HG02943 (cell line): ENCODE data around the gene MRPS11.
A peak's percentile ranks its signal among the peaks of the same experiment; 100 is the strongest.
"Not testable (repeated sequence)": the region's sequence is repeated elsewhere in the genome, so short reads cannot be mapped to it uniquely, and the experiment has no call there.

Experiments used
- ATAC-seq: cut with Tn5 transposase; IDR thresholded peaks from one replicate; pipeline ENCODE4 v1.9.1; 2021; ENCODE audit warnings: mild to moderate bottlenecking, low read depth, moderate library complexity; ENCODE audit not compliant: unreplicated experiment

The MRPS11 gene

GRCh38 chr15:88467073-88467934 is at the start of gene MRPS11, which contains the start of gene MRPL46:
TSS of gene MRPS11 (plus strand) at chr15:88467708. CDS start at chr15:88467718, 10 bp downstream.
TSS of gene MRPL46 (minus strand) at chr15:88467388. CDS start at chr15:88467377, 11 bp downstream.
- ATAC-seq: peak; percentile 85

DNA sequence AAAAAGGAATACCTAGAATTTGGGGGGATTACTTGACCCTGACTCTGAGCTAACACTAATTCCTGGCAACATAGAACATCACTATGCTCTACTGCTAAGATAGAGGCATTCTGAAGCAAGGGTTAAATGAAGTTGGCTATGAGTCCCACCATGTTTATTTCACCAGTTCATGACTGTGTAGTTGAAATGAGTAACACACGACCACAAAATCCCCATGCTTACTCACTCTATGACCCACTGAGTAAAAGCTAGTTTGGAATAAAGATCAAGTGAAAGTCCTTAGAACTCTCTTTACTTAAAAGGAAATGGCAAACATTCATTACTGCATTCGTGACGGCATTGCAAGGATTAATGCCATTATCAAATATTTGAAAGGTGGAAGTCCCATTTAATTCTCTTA is 47.7 kb upstream of the MRPS11 start:
- no peak for ATAC-seq

GRCh38 chr15:88423331-88423730 is 44.2 kb upstream of the MRPS11 start:
- ATAC-seq: no peak

DNA sequence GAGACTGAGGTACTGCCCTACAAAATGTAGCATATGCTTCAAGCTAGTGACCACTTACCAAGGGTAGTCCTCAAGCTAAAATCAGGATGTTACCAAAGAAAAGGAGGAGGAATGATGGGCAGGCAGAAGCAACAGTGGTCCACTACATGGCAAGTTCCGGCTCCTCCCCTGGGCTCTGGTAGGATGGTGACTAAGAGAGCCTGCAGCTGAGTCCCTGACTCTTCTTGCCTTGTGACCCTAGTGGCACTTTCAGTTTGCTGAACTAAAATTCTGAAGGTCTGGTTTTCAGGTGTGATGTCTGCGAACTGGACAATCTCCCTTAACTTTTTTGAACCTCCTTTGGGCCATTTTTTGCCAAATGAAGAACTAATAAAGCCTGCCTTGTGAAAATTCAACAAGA is 41.2 kb upstream of the MRPS11 start:
- no peak for ATAC-seq

DNA sequence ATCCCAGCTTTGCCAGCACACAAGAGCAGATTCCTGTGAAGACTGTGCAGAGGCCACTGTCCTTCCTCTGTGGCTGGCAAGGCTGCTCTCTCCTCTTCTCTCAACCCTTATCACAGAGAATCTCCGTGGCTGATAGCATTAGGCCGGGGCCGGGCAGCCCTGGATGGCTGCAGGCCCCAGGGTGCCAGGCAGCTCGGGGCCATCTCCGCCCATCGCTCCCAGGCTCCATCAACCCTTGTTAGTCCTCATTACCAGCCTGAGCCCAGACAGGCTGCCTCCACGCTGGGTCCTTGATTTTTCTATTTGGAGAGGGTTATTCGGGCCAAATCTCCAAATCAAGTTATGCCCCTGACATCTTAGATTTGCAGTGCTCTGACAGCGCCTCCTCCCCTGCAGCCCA is 39.5 kb upstream of the MRPS11 start:
- ATAC-seq: no peak

GRCh38 chr15:88428805-88429605 is 38.5 kb upstream of the MRPS11 start:
- ATAC-seq: no peak

GRCh38 chr15:88430051-88430450 is 37.5 kb upstream of the MRPS11 start:
- no peak for ATAC-seq

DNA sequence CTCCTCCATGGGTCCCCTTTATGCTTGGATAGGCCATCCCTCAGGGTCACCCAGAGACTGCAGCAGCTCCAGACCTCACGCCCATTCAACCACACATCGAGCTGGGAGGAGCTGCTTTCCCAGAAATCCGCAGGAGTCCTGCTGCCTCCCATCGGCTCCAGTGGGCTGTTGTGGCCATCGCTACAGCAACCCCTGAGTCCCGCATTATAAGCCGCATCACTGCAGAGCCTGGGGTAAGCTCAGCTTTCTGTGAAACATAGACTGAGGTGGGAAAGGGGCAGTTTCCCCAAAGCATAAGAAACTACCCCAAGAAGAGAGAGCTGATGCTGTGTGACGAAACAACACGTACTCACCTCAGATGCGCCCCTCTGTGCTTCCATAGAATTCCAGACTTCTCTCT is 36.1 kb upstream of the MRPS11 start:
- ATAC-seq: no peak

DNA sequence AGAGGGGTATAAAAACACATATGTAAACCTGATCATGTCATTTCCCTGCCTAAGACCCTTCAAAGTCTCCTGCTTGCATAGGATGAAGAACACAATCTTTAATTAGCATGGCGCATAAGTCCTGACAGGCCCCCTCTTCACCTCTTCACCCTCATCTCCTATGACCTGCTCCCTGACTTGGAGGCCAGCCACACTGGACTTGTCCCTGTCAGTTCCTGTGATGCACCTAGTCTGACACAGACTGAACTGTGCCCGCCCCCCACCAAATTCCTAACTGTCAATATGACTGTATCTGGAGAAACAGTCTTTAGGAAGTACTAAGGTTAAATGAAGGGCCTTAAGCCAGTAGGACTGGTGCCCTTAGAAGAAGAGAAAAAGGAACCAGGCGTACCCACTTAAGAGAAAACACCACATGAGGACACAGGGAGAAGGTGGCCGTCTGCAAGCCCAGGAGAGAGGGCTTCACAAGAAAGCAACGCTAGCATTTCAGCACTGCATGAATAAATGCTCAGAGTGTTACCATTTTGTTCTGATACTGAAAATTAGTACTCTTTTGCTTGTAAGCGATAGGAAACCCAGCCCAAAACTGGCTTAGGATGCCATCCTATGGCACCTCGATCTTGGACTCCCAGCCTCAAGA is 34.3 kb upstream of the MRPS11 start:
- ATAC-seq: no peak

DNA sequence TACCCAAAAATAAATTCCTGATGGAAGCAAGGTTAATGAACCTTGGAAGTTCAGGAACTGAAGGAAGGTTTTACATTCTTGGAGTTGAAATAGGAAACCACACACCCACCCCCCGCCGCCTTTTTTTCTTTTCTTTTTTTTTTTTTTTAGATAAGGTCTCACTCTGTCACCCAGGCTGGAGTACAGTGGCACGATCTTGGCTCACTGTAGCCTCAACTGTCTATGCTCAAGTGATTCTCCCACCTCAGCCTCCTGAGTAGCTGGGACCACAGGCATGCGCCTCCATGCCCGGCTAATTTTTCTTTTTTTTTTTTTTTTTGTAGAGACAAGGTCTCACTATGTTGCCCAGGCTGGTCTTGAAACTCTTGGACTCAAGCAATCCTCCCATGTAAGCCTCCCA is 33.4 kb upstream of the MRPS11 start:
- not testable (repeated sequence) for ATAC-seq

GRCh38 chr15:88438181-88438580 is 29.3 kb upstream of the MRPS11 start:
- ATAC-seq: no peak

DNA sequence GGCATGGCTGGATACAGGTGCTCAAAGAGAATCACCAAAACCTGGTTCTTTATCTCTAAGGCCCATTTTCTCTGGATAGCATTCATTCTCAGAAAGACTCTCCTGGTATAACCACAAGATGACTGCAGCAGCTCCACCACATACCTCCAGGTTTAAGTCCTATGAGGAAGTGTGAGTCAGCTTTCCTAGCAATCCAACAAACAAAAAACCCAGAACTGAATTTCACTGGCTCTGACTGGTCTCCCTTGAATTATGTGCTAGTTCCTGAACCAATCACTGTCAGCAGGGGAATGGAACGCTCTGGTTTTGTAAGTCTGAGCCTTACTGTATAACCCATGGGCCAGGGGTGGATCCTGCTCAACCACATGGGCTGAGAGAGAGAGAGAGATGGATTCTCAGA is 27.5 kb upstream of the MRPS11 start:
- ATAC-seq: no peak

DNA sequence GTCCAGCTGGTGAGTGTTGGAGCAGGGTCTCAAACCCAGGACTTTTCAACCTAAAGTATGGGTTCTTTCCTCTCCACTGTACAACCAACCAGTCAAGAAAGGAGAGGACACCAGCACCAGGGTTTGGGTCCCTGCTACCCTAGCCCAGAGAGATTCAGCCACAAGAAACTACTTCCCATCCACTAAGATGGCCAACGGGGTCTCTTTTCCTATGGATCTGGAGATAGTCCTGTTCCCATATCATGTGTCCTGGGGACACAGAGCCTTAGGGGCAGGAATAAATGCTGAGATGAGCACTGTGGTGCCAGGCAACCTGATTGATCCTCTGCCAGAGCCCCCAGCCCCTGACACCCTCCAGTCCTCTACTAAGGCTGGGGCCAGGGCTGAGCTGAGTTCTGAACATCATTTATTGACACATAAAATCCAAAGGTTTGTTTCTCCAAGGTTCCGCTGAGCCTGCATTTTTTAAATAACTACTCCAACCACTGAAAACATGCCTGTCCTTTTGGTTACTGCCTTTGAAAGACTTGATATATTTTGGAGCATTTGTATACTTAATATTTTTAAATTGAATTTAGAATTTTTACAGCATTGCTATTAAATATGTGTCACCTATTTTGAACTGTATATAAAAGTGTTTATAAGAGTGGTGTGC is 26.3 kb upstream of the MRPS11 start:
- no peak for ATAC-seq

DNA sequence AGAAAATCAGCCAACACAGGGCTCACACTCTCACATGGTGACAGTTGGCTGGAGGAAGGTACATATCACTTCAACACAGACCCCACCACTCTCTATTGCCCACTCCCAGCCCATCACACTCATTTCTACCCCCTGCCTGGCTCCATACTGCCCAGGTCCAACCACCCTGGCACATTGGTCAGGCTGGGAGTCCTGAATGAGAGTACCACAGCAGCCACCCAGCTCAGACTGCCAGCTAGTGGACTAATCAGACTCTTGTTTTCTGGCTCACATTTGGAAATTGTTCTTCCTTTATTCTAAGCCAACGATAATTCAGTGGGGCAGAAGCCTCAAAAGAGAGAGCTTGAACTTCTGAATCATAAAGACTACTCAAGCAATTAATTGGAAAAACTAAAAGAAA is 20.3 kb upstream of the MRPS11 start:
- ATAC-seq: no peak

DNA sequence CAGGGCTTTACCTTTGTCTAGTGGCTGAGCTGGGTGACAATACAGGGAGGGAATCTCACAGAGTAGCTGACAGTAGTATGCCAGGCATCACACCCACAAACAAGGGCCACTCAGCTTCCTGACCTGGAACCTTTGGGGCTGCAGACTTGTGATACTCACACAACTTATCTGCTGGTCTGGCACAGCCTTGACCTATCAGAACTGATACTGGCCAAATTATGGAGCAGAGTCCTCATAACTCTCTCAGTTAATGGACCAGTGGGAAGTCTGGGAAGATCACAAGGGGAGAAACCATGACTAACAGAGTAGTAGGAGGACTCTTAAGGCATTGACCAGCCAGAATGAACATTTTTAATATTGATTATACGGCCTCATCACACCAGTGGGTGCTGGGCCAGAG is 19.8 kb upstream of the MRPS11 start:
- ATAC-seq: no peak

DNA sequence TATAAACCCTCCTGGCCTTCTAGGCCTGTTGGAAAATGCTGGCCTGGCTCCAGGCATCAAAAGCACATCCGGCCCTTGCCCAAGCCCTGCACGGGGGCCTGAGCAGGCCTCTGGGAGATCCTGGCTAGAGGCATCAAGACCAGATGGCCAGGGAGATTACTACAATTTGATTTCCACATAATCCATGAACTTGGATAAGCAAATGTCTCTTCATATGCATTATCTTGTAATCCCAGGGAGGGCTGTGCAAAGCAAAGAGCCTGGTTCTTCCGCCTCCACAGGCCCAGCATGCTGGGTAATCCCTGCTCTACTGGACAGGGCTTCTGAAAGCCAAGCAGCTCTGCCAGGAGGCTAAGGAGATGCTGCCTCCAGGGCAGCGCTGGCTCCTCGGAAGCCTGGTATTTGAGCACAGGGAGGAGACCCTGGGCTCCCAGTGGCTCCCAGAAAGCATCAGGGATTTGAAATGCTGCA is 18.5 kb upstream of the MRPS11 start:
- no peak for ATAC-seq

DNA sequence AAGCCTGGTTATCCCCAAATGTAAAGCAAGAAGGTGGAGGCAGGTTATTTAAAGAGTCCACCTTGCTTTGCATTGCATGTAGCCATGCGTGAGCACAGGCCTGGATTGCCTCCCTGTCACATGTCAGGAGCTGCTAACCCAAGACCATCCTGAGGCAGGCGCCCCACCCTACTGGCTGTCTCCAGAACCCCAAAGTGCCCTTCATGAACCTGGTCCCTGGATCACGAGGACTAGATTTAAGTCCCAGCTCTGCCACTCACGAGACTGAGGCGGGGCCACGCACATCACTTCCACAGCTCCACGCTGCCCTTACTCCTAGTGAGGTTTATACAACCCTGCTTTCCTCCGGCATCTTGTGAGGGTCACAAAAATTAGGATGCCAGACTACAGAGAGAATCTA is 17.9 kb upstream of the MRPS11 start:
- ATAC-seq: no peak

- peak; percentile 69 for ATAC-seq
Observed at GRCh38 chr15:88450125-88450798, 17.2 kb upstream of the MRPS11 start.

- ATAC-seq: no peak
Observed at GRCh38 chr15:88453651-88454050, 13.9 kb upstream of the MRPS11 start.

- no peak for ATAC-seq
Observed at GRCh38 chr15:88454236-88454635, 13.3 kb upstream of the MRPS11 start.
